Stimulated activated CD8-positive, alpha-beta memory T cell treated with anti-CD3 and anti-CD28 coated beads, Interleukin-4, amount 100 ng/mL, for 1 hour (primary cell): ENCODE results near the gene SRCIN1.

Experiments
- DNase-seq, 2 donors: peaks; one replicate each; pipeline ENCODE4 v3.0.0-alpha.2; 2020; ENCODE audit warnings: low read depth in 2 of 2, low spot score in 1 of 2

The SRCIN1 gene

DNA sequence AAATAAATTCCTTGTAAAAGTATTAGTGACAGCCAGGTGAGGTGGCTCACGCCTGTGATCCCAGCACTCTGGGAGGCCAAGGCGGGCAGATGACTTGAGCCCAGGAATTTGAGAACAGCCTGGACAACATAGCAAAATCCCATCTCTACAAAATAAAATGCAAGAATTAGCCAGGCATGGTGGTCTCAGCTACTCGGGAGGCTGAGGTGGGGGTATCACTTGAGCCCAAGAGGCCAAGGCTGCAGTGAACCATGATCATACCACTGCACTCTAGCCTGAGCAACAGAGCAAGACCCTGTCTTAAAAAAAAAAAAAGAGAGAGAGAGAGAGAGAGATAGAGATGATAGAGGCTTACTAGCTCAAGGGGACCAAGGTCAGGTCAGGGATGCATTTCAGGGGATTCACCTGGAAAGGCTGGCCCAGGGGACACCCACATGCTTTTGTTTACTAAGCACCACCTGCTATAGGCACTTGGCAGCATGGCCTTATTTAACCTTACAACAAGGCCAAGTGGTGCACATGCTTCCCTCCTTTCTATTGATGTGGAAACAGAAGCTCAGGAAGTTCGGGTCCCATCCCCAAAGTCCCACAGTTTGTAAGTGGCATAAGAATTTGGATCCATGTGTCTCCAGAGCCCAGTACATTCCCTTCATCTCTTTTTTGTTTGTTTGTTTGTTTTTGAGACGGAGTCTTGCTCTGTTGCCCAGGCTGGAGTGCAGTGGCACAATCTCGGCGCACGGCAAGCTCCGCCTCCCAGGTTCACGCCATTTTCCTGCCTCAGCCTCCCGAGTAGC lies 12.4 kb upstream of the SRCIN1 start:
- no peak for DNase-seq

DNA sequence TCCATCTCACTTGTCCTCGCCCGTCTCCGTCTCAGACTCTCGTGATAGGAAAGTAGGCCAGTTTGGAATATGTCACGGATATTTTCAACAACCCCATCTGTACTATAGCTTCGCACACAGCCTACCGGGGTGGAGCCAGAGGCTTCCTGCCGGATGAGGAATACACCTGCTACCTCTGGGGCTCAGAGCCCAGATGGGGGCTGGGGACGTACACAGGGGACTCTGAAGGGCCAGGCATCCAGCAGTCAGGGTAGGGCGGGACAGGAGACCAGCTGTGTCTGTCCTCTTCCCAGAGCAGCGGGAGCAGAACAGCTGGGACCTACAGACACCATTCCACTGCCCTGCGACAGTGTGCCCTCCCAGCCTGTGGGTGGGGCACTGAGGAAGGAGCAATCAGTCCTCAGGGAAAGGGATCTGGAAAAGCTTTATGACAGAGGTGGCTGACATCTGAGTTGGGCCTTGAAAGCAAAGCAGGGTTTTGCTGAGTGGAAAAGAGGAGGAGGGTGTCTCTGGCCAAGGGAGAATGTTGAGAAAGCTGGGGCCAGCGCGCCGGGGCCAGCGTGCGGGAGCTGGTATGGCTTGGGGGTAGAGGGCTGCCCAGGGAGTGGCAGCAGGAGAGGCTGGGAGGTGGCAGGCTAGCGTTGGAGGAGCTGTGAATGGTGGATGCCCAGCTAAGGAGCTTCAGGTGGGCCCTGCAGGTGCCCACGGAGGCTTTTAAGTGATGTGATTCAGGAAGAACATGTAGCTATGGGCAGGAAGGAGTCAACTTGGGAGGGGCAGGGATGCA lies 11.5 kb upstream of the SRCIN1 start:
- DNase-seq = no peak

DNA sequence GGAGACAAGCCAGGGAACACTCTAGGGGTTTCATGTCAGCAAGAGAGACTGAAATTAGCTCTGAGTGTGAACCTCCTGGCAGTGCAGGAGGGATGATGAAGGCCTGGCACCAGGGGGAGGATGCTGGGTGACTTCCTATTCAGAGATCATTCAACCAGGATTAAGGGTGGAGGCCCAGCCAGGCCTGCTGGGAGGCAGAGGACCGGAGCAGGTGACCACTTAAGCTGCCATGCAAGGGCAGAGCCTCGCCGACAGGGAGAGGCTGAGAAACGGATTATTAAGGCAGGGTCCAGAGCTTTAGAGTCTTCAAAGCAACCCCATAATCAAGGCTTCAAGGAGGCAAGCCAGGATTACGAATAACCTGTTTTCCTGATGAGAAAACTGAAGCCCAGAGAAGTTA lies 10.6 kb upstream of the SRCIN1 start:
- DNase-seq = no peak

DNA sequence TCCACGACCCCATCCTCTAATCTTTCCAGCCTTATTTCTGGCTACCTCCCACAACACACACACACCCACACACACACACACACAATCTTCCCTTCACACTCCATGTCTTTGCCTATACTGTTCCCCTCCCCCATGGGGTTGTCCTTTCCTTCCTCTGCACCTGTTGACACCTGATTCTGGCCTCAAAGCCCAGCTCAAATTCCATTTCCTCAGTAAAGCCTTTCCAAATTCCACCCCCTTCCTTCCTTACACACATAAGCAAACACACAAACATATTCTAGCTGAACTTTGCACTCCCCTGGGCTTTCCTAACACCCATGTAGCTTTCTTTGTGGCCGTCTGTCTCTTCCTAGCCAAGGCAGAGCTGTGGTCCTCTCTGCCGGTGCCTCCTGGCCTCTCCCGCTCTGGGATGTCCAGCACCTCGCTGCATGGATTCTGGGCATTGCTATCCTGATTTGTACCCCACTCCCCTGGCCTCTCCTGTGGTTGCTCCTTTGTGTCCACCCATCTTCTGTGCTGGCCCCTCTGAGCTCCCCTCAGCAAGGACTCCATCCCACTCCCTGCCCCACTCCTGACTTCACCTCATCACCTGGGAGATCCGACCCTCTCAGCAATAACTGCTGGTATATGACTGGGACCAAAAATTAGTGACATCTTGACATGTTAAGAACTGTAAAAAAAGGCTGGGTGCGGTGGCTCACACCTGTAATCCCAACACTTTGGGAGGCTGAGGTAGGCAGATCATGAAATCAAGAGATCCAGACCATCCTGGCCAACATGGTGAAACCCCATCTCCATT lies 8.4 kb upstream of the SRCIN1 start:
- no peak for DNase-seq

DNA sequence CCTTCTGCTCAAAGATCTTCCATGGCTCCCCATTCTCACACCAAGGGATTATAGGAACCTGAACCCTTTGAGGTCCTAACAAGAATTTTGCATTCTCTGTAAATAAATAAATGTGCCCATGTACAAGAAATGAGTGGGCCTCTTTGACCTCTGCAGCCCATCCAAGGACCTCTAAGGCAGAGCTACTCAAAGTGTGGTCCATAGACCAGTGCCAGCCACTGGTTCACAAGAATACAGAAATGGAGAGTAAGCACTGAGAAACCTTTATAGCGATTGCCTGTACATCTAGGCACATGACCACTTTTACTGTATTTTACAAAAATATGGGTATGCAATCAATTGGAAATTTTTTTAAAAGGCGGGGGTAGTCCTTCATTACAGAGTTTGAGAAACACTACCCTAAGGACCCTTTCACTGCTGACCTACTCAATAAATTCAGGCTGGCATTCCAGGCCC lies 7.8 kb upstream of the SRCIN1 start:
- DNase-seq = no peak

DNA sequence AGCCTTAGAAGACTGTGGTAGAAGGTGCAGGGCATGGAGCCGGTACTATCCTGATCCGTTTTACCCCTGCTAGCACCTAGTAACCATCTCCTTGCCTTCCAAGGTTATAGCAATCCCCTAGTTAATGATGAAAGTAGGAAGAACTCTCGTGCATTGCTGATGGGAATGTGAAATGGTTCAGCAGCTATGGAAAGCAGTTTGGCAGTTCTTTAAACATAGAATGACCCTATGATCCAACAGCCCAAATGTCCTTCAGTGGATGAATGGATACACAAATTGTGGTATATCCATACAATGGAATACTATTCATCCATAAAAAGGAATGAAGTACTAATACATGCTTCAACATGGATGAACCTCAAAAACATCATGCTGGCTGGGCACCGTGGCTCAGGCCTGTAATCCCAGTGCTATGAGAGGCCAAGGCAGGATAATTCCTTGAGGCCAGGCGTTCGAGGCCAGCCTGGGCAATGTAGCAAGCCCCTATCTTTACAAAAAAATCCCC lies 6.2 kb upstream of the SRCIN1 start:
- no peak for DNase-seq

DNA sequence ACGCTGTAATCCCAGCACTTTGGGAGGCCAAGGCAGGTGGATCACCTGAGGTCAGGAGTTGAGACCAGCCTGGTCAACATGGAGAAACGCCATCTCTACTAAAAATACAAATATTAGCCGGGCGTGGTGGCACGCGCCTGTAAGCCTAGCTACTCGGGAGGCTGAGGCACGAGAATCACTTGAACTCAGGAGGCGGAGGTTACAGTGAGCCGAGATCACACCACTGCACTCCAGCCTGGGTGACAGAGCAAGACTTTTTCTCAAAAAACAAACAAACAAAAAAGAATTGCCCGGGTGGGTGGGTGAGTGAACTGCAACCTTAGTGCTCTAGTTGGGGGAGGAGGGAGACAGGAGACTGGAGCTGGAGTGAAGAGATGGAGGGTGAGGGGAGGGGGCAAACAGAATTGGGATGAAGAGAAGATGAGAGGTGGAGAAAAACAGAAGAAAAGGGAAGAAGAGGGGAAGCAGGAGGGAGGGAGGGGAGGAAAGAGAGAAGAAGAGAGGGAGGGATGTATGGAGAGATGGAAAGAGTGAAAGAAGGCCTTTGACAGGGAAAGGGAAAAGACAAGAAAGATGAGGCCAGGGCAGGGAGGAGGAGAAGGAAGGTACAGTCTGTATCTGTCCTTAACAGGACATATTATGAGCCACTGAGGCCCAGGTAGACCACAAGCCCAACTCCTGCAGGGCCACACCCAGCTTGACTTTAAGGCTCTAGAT lies 5.5 kb upstream of the SRCIN1 start:
- no peak for DNase-seq

DNA sequence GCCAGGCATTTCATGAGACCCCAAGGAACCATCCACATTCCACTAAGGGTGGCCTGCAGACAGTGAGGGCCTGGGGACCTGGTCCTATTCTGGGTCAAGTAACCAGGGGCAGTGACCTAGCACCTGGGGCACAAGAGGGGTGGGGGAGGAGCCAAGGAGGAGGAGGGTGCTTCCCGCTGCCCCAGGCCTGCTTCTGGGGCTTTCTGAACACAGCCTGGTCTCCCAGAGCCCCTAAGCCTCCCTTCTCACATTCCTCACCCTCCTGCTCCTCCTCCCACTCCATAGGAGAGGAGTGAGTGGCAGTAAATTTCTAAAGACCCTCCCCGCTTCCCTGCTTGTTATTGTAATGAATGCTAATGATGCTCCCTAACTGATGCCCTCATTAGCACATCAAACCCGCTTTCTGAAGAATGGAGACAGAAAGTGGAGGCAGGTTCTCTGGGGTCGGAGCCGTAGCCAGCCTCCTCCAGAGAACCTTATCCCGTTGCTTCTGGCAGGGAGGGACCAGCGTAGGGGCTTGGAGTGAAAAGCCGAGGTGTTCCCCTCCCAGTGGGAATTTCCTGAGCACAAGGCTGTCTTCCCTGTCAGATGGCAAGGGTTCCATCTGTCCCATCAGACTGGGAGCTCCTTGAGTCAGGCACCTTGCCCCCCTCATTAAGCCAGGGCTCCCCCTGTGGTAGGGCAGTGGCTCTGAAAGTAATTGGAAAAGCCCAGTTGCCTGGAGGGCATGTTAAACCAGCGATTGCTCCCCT lies 3.7 kb upstream of the SRCIN1 start:
- DNase-seq = no peak

DNA sequence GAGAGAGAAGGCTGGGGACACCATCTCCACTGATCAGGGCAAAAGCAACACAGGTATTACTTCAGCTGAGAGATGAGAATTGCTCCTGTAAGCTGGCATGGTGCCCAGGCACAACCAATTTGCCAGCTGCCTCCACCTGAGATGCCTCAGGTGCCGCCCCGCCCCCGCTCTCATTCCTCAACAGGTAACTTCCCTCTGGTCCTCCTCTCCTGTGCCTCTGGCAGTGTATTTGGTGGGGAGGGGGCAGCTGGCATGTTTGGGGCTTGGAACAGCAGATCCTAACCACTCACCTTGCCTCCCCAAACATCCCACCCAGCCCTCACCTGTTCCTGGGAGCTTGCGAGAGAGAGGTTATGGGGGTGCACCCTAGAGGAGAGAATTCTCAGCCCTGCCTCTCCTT lies 2.9 kb upstream of the SRCIN1 start:
- DNase-seq = no peak

DNA sequence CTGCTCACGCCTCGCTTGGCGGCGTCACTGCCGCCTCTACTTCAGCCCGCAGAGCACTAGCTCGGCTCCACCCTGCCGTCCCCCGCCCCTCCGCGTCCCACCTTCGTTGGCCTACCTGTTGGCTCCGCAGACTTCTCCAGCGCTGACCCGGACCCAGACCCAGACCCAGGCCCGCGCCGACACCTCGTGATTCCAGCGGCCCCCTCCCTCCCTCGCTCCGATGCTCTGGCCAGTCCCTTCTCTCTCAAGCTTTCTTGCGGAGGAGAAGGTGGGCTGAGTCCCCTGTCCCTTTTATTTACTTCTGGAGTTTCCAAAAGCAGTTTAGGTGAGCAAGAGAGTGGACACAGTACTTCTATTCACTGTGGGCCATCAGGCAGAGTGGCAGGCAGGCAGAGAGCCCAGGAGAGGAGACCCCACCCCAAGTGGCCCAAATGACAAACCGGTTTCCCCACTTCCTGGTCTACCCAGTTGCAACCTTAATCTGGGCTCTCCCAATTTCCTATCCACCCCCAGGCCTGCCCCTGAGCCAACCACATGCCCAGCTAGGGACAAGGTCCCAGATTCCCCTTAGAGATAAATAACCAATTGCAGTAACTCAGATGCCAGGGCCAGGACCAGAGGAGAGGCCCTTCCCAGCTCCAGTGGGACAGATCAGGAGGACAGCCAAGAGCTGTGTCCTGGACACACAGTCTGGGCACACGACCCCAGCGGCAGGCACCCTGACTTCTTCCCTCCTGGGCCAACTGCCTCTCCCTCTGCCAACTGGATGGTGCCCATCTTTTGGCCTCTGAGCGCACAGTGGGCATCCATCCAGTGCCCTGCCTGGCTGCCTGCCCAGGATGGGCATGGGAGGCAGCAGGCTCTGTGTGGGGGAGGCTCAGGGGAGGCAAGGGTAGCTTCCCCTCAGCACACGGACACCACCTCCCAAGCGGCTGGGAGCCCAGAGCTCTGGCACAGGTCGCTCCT lies 1.2 kb upstream of the SRCIN1 start:
- no peak for DNase-seq

DNA sequence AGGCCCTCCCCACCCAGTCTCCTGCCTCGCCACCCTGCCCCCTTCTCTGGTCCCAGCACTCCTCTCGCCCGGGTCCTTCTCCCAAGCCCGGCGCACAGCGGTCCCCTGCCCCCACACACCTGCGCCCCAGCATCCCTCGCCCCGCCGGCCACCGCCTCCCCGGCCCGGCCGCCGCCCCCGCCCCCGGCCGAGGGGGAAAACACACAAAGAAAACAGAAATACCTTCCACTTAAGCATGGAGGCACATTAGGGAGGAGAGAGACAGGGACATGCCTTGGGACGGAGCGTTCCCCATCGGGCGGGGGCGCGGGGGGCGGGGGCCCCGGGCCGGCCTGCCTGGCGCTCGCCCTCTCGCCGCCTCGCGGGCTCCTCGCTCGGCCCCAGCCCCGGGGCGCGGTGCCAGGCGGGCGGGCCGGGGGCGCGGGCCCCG lies 326 bp downstream of the SRCIN1 start:
- no peak for DNase-seq

DNA sequence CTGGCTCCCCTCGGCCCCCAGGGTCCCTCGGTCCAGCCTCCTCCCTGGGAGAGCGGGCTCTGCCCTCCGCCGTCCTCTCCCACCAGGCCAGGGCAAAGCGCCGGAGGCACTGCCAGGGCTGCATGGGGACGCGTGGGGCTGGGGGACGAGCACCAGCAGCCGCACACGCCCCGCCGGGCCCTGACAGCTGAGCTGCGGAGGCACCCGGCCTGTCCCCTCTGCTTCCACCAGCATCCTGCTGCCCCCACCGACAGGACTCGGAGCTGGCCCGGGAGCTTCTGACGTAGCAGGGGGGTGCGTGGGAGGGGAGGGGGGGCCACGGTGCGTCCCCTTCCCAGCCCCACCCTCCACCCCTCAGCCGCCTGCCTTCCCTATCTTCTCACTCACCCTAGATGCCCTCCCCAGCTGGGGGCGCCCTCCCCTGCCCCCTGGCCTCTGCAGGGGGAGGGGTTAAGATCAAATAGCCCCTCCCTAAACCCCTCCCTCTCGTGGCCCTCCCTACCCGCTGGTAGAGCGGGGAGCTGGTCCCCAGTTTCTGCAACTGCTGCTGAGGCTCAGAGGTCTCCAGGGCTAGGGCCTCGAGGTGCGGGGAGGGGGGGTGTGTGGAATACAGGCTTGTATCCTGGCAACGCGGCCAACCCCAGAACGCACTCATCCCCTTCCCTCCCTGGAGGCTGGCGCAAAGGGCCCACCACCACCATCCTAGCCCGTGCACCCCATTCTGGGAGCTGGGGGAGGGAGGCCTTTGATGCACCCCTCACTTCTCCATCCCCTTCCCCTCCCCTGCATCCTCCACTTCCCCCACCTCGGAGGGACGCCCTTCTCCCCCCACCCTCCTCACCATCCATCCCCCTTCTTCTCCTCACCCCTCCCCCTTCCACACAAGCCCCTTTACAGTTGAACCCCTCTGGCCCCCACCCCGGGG lies 1.0 kb downstream of the SRCIN1 start:
- DNase-seq = no peak

DNA sequence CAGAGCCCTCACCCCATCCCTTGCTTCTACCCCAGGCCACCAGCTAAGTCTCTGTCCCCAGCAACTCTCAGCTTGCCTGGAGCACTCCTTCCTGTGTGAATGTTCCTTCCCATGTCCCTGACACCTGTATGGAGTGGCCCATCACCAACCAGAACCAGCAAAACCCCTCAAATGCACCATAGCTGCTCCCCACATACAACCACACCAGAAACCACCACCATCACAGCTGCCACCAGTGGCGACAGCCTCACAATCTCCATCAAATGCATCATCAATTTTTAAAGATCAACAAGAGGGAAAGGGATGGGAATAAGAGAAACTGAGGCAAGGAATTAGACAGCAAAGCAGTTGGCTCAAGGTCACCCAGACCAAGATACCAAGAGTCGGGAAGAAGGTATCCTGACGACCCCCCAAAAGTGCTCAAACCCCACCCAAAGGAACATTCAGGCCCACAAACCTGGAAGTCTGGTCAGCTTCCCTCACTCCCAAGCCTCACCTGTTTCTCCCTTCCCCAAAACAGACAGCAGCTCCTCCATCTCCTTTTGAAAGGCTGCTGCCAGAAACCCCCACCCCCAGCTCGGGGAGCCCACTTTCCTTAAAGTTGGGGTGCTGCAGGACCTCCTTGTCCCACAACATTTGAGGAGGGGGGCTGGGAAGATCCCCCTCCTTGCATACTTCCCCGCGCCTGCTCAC lies 1.8 kb downstream of the SRCIN1 start:
- DNase-seq = no peak

DNA sequence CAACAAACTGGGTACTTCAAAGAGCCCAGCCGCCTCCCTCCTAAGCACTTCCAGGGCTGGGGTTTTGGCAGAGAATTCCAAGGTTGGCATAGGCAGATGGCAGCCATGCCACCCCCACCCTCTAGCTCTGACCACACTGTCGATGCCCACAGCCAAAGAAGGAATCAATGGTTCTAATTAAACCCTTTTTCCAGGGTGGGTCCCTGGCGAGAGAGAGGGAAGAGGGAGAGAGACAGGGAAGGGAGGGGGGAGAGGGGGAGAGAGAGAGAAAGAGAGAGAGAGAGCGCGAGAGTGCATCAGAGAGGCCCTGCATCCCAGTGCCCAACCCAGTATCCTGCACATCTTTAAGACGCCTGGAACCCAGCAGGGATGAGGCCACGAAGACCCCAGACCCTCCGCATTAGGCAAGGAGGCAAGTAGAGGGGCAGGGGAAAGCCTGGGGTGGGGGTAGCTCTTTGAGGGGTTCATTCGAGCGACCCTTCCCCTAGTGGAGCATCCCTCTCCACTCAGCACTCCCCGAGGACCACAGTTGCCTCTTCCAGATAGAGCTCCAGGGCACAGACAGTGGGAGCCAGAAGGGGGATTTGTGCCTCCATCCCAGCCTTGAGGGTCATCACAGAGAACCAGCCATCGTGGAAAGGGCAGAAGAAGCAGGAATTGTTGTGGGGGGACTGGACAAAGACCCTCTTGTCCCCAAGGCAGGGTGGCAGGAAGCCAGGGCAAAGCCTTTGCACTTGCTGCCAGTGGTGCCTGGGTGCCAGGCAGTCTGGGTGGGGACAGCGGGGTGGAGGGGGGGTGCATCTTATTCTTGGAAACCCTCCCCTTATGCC lies 2.6 kb downstream of the SRCIN1 start:
- no peak for DNase-seq

DNA sequence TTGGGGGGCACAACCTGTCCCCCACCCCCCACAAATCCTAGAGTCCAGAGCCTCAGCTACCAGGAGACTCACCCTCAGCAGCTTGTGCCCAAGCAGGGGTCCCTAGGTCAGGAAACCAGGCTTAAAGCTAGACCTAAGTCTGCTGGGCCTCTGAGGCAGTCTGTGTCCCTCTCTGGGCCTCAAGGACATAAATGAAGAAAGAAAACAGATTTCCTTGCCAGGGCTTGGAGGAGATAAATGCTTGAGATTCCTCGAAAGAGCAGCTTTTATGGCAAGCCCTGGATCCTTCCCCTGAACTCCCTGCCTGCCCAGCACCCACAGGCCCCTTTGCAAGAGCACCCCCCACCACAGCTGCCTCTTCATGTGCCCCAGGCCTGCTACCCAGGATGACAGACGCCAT lies 3.3 kb downstream of the SRCIN1 start:
- DNase-seq = no peak

DNA sequence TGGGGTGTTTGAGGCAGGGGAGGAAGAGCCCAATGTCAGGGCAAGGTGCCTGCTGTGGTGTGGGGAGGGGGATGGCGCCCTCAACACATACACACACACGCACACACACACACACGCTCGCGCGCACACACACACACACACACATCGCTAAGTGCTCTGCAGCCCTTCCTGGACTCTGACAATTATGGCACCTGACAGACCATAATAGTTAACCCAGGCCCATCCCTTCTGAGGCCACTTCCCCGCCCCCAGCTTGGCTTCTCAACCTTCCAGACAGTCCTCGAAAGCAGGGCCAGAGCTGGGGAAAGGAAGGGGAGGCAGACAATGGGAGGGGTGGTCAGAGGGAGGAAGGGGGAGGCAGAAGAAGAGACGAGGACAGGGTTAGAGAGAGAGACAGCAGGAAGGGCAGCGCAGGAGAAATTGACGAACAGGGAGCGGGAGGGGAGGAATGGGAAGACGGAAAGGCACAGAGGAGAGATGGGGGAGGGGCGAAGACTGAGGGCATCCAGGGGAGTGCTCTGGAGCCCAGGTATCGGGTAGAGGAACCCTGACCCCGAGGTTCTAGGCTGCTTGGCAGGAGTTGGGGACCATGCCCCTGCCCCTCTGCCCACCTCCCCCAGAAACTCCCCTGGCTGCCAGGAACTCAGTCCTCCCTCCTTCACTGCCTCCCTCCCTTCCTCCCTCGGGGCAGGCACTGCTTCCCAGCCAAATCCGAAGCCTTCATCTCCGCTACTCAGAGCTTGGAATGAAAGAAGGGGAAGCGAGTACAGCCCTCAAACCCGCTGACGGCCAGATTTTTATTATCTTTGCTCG lies 4.0 kb downstream of the SRCIN1 start:
- no peak for DNase-seq
